GM10266 (cell line): Measurements from ENCODE around the gene DPF3.

Source experiments
- DNase-seq: peaks from one replicate; pipeline ENCODE4 v3.0.0; 2012; ENCODE audit errors: extremely low spot score
- CTCF ChIP-seq: IDR thresholded peaks from 2 replicates; pipeline ENCODE4 v1.5.1; 2012; ENCODE audit warnings: mild to moderate bottlenecking, low read depth; ENCODE audit not compliant: control insufficient read depth, insufficient read depth; ENCODE audit errors: missing control alignments

Gene DPF3

GRCh38 chr14:72830786-72831594 lies 62.9 kb downstream of the DPF3 start:
- no peak for DNase-seq
- TF ChIP-seq CTCF, result no peak

- DNase-seq, result no peak
- TF ChIP-seq CTCF, result no peak
Measured at GRCh38 chr14:72830356-72830755, 63.5 kb downstream of the DPF3 start.

GRCh38 chr14:72828604-72829003 lies 65.3 kb downstream of the DPF3 start:
- no peak for TF ChIP-seq CTCF
- DNase-seq, result no peak

GRCh38 chr14:72826039-72826438 lies 67.9 kb downstream of the DPF3 start:
- DNase-seq, result no peak
- TF ChIP-seq CTCF, result no peak

- TF ChIP-seq CTCF, result no peak
- DNase-seq, result no peak
Measured at GRCh38 chr14:72825486-72825885, 68.4 kb downstream of the DPF3 start.

- DNase-seq, result no peak
- TF ChIP-seq CTCF, result no peak
Measured at GRCh38 chr14:72824051-72824450, 69.8 kb downstream of the DPF3 start.

GRCh38 chr14:72822946-72823611 lies 70.8 kb downstream of the DPF3 start:
- no peak for DNase-seq
- no peak for TF ChIP-seq CTCF
